SK-N-SH treated with all-trans-retinoic acid at 6 μM for 48 hours (cell line): ENCODE results near the gene ENDOG.

Experiments
- ATAC-seq: fragments of 200-7000 bp; cut with Tn5 transposase; 3 replicates; pipeline ENCODE4 v1.9.1; 2020; ENCODE audit warnings: mild to moderate bottlenecking, moderate library complexity
- ARNTL ChIP-seq: fragments of 450-650 bp; formaldehyde crosslinking; IDR thresholded peaks from 2 replicates; pipeline ENCODE4 v1.5.0; 2020; ENCODE audit warnings: low read depth, mild to moderate bottlenecking, moderate library complexity, borderline replicate concordance
- BACH2 ChIP-seq: fragments of 250-450 bp; sonication (Bioruptor Pico); IDR thresholded peaks from 2 replicates; pipeline ENCODE4 v1.9.0; 2021; ENCODE audit warnings: mild to moderate bottlenecking, borderline replicate concordance
- CSDC2 ChIP-seq: fragments of 250-450 bp; sonication (Bioruptor Pico); IDR thresholded peaks from 2 replicates; pipeline ENCODE4 v1.5.0; 2020; ENCODE audit warnings: mild to moderate bottlenecking, moderate library complexity
- ESRRG ChIP-seq: fragments of 250-450 bp; sonication (Bioruptor Pico); IDR thresholded peaks from 2 replicates; pipeline ENCODE4 v1.6.1; 2021; ENCODE audit warnings: mild to moderate bottlenecking
- GLIS3 ChIP-seq: fragments of 250-450 bp; sonication (Bioruptor Pico); IDR thresholded peaks from 2 replicates; pipeline ENCODE4 v1.5.0; 2020; ENCODE audit warnings: mild to moderate bottlenecking, moderate library complexity
- ISL1 ChIP-seq: fragments of 250-450 bp; sonication (Bioruptor Pico); IDR thresholded peaks from 2 replicates; pipeline ENCODE4 v2.1.2; 2022; ENCODE audit warnings: mild to moderate bottlenecking, moderate library complexity
- OSR1 ChIP-seq: fragments of 250-450 bp; sonication (Bioruptor Pico); IDR thresholded peaks from 2 replicates; pipeline ENCODE4 v1.8.0; 2022; ENCODE audit warnings: moderate library complexity, mild to moderate bottlenecking, inconsistent platforms
- PPARA ChIP-seq: fragments of 250-450 bp; sonication (Bioruptor Pico); IDR thresholded peaks from 2 replicates; pipeline ENCODE4 v1.5.0; 2020; ENCODE audit warnings: mild to moderate bottlenecking, borderline replicate concordance
- RARB ChIP-seq: fragments of 250-450 bp; sonication (Bioruptor Pico); IDR thresholded peaks from 2 replicates; pipeline ENCODE4 v1.8.0; 2021; ENCODE audit warnings: mild to moderate bottlenecking, moderate library complexity
- SNAI2 ChIP-seq: fragments of 250-450 bp; sonication (Bioruptor Pico); IDR thresholded peaks from 2 replicates; pipeline ENCODE4 v1.5.0; 2020; ENCODE audit warnings: mild to moderate bottlenecking, moderate library complexity
- TCF4 ChIP-seq: fragments of 250-450 bp; sonication (Bioruptor Pico); IDR thresholded peaks from 2 replicates; pipeline ENCODE4 v1.8.0; 2021; ENCODE audit warnings: mild to moderate bottlenecking, moderate library complexity, borderline replicate concordance
- TOX ChIP-seq: fragments of 250-450 bp; sonication (Bioruptor Pico); IDR thresholded peaks from 2 replicates; pipeline ENCODE4 v1.8.0; 2021; ENCODE audit warnings: mild to moderate bottlenecking, moderate library complexity, borderline replicate concordance
- ZC3H10 ChIP-seq: fragments of 250-450 bp; sonication (Bioruptor Pico); IDR thresholded peaks from 2 replicates; pipeline ENCODE4 v1.5.1; 2021; ENCODE audit warnings: mild to moderate bottlenecking, moderate library complexity
- ZFP3 ChIP-seq: fragments of 250-450 bp; sonication (Bioruptor Pico); IDR thresholded peaks from 2 replicates; pipeline ENCODE4 v1.5.0; 2020; ENCODE audit warnings: mild to moderate bottlenecking, moderate library complexity
- ZFP30 ChIP-seq: fragments of 450-650 bp; formaldehyde crosslinking; IDR thresholded peaks from 2 replicates; pipeline ENCODE4 v1.5.0; 2022; ENCODE audit warnings: mild to moderate bottlenecking, moderate library complexity
- ZNF565 ChIP-seq: fragments of 450-650 bp; formaldehyde crosslinking; conservative IDR thresholded peaks from 2 replicates; pipeline ENCODE4 v1.5.0; 2020; ENCODE audit warnings: low read depth, mild to moderate bottlenecking, moderate library complexity
- ZNF70 ChIP-seq: fragments of 450-650 bp; formaldehyde crosslinking; IDR thresholded peaks from 2 replicates; pipeline ENCODE4 v1.5.0; 2020; ENCODE audit warnings: mild to moderate bottlenecking, moderate library complexity
- ZNF8 ChIP-seq: fragments of 450-650 bp; formaldehyde crosslinking; IDR thresholded peaks from 2 replicates; pipeline ENCODE4 v1.5.0; 2020; ENCODE audit warnings: mild to moderate bottlenecking, moderate library complexity
- TF ChIP-seq, protein P1 (sequence below): fragments of 250-450 bp; sonication (Bioruptor Pico); IDR thresholded peaks from 2 replicates; pipeline ENCODE4 v1.5.0; 2020; ENCODE audit warnings: mild to moderate bottlenecking, moderate library complexity
- TF ChIP-seq, protein P2 (sequence below): fragments of 250-450 bp; sonication (Bioruptor Pico); IDR thresholded peaks from 2 replicates; pipeline ENCODE4 v1.5.1; 2020; ENCODE audit warnings: low read depth, mild to moderate bottlenecking, moderate library complexity
- TF ChIP-seq, protein P3 (sequence below): fragments of 250-450 bp; sonication (Bioruptor Pico); IDR thresholded peaks from 2 replicates; pipeline ENCODE4 v1.8.0; 2021; ENCODE audit warnings: low read depth, mild to moderate bottlenecking, moderate library complexity, borderline replicate concordance
- TF ChIP-seq, protein P4 (sequence below): fragments of 250-450 bp; sonication (Bioruptor Pico); IDR thresholded peaks from 2 replicates; pipeline ENCODE4 v1.5.1; 2021; ENCODE audit warnings: mild to moderate bottlenecking, moderate library complexity

ENDOG gene

DNA sequence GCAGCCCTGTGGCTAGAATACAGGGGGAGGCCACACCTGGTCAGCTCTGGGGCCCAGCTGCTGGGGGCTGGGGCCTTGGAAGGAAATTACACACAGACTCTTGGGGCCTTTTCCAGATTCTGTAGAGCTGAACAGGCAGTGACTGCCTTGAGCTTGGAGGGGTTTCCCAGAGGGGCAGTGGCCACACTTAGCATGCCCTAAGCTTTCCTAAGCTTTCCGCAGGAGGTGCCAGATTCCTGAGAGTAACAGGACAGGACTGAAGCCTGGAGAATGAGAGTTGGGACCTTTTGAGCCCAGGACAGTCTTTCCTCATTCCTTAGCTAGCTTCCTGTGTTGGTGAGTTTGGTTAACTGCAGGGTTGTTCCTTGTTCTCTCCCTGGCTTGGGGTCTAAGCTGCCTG is 29.9 kb upstream of the ENDOG start (continued):
- TF ChIP-seq BACH2 (CRISPR knock-in tag) (no peak), ZFP3 (CRISPR knock-in tag) (no peak), ZC3H10 (CRISPR knock-in tag) (no peak), SNAI2 (no peak), TCF4 (CRISPR knock-in tag) (no peak), ISL1 (no peak), RARB (CRISPR knock-in tag) (no peak), GLIS3 (CRISPR knock-in tag) (no peak), ZNF8 (CRISPR knock-in tag) (no peak), ESRRG (CRISPR knock-in tag) (no peak), ZFP30 (CRISPR knock-in tag) (no peak)
- TF ChIP-seq, protein P1, sequence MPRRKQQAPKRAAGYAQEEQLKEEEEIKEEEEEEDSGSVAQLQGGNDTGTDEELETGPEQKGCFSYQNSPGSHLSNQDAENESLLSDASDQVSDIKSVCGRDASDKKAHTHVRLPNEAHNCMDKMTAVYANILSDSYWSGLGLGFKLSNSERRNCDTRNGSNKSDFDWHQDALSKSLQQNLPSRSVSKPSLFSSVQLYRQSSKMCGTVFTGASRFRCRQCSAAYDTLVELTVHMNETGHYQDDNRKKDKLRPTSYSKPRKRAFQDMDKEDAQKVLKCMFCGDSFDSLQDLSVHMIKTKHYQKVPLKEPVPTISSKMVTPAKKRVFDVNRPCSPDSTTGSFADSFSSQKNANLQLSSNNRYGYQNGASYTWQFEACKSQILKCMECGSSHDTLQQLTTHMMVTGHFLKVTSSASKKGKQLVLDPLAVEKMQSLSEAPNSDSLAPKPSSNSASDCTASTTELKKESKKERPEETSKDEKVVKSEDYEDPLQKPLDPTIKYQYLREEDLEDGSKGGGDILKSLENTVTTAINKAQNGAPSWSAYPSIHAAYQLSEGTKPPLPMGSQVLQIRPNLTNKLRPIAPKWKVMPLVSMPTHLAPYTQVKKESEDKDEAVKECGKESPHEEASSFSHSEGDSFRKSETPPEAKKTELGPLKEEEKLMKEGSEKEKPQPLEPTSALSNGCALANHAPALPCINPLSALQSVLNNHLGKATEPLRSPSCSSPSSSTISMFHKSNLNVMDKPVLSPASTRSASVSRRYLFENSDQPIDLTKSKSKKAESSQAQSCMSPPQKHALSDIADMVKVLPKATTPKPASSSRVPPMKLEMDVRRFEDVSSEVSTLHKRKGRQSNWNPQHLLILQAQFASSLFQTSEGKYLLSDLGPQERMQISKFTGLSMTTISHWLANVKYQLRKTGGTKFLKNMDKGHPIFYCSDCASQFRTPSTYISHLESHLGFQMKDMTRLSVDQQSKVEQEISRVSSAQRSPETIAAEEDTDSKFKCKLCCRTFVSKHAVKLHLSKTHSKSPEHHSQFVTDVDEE (CRISPR knock-in tag) = no peak

DNA sequence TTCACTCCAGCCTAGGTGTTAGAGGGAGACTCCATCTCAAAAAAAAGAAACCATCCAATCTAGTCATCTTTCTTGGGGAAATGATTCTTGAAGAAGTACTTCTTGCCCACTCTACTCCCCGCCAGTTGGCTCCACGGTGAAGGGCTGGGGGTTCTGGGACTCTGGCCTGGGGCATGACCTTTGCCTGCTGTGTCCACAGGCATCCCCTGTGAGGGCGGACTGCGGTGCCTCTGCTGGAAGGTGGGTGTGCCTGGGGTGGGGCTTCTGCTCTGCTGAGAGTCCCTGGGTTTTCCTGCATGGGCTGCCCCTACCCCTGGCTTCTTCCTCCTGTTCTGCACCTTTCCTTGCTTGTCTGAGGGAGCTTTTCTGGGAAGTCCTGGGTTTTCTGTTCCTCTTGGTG is 27.8 kb upstream of the ENDOG start:
- no peak for TF ChIP-seq BACH2 (CRISPR knock-in tag)
- TF ChIP-seq, protein P2, sequence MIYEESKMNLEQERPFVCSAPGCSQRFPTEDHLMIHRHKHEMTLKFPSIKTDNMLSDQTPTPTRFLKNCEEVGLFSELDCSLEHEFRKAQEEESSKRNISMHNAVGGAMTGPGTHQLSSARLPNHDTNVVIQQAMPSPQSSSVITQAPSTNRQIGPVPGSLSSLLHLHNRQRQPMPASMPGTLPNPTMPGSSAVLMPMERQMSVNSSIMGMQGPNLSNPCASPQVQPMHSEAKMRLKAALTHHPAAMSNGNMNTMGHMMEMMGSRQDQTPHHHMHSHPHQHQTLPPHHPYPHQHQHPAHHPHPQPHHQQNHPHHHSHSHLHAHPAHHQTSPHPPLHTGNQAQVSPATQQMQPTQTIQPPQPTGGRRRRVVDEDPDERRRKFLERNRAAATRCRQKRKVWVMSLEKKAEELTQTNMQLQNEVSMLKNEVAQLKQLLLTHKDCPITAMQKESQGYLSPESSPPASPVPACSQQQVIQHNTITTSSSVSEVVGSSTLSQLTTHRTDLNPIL = no peak
- TF ChIP-seq, all 23 proteins: peak for 0
- no peak for ATAC-seq

DNA sequence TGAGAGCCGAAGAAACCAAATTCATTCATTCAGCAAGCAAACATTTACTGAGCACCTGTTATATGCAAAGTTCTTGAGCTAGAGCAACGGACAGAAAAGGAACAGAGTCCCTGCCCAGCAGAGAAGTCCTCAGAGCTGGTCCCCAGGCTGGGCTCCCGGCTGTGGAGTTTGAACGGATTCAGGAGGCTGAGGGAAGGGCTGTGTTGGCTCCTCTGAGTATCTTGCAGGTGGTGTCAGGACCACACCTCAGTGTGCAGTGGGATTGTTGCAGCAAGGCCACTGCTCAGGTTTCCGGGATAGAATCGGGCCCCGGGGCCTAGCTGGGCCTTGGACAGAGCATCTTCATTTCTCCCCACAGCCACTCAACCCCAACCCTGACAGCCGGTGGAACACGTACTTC is 26.2 kb upstream of the ENDOG start:
- no peak for ATAC-seq
- no peak for TF ChIP-seq SNAI2
- no peak for TF ChIP-seq RARB (CRISPR knock-in tag)
- no peak for TF ChIP-seq ARNTL (CRISPR knock-in tag)
- TF ChIP-seq ZFP3 (CRISPR knock-in tag) = no peak
- no peak for TF ChIP-seq ZNF565 (CRISPR knock-in tag)
- no peak for TF ChIP-seq ZNF8 (CRISPR knock-in tag)
- TF ChIP-seq, protein P3, sequence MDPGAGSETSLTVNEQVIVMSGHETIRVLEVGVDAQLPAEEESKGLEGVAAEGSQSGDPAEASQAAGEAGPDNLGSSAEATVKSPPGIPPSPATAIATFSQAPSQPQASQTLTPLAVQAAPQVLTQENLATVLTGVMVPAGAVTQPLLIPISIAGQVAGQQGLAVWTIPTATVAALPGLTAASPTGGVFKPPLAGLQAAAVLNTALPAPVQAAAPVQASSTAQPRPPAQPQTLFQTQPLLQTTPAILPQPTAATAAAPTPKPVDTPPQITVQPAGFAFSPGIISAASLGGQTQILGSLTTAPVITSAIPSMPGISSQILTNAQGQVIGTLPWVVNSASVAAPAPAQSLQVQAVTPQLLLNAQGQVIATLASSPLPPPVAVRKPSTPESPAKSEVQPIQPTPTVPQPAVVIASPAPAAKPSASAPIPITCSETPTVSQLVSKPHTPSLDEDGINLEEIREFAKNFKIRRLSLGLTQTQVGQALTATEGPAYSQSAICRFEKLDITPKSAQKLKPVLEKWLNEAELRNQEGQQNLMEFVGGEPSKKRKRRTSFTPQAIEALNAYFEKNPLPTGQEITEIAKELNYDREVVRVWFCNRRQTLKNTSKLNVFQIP (CRISPR knock-in tag) = no peak
- TF ChIP-seq TOX = no peak
- no peak for TF ChIP-seq TCF4 (CRISPR knock-in tag)
- TF ChIP-seq, protein P4, sequence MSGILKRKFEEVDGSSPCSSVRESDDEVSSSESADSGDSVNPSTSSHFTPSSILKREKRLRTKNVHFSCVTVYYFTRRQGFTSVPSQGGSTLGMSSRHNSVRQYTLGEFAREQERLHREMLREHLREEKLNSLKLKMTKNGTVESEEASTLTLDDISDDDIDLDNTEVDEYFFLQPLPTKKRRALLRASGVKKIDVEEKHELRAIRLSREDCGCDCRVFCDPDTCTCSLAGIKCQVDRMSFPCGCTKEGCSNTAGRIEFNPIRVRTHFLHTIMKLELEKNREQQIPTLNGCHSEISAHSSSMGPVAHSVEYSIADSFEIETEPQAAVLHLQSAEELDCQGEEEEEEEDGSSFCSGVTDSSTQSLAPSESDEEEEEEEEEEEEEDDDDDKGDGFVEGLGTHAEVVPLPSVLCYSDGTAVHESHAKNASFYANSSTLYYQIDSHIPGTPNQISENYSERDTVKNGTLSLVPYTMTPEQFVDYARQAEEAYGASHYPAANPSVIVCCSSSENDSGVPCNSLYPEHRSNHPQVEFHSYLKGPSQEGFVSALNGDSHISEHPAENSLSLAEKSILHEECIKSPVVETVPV (CRISPR knock-in tag) = no peak
- TF ChIP-seq GLIS3 (CRISPR knock-in tag) = no peak
- no peak for TF ChIP-seq BACH2 (CRISPR knock-in tag)

DNA sequence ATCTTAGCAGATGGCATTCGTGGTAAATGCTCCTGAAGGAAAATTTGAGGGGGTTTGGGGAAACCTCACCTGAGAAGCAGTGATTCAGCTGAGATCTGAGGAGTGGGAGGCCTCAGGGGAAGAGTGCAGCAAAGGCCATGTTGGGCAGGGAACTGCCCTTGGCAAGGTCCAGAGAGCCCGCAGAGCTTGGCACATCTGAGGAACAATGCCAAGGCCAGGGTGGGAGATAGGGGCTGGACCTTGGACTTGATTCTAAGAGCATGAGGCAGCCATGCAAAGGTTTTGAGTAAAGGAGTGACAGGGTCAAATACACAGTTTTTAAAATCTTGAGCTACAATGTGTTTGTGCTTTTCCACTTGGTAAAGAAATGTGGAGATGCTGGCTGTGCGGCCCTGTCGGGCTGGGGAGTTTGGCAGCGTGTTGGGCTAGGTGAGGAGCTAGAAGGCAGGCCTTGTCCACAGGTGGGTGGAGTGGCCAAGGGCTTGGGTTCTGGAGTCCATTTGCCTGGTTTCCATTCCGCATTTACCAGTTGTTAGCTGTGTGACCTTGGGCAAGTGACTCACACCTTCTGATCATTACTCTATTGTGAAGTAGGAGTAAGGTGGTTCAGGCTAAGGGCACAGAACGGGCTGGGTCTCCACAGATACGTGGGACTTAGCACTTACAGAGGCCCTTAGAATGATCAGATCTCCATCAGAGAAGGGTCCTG is 25.2 kb upstream of the ENDOG start:
- no peak for ATAC-seq
- TF ChIP-seq ZNF70 (CRISPR knock-in tag) (no peak), PPARA (no peak), OSR1 (CRISPR knock-in tag) (no peak), ARNTL (CRISPR knock-in tag) (no peak), CSDC2 (CRISPR knock-in tag) (no peak), ZFP3 (CRISPR knock-in tag) (no peak), TCF4 (CRISPR knock-in tag) (no peak), GLIS3 (CRISPR knock-in tag) (no peak), RARB (CRISPR knock-in tag) (no peak)
- TF ChIP-seq, protein P1 (CRISPR knock-in tag) = no peak
- TF ChIP-seq, protein P4 (CRISPR knock-in tag) = no peak
- TF ChIP-seq, protein P3 (CRISPR knock-in tag) = no peak
